Uterus (tissue), 2 donors: ENCODE results near the gene TSPAN18.

Experiments used
- POLR2A ChIP-seq, 2 donors: fragments of 450-650 bp; IDR thresholded peaks; one replicate each; pipeline ENCODE4 v1.6.1; 2016; ENCODE audit warnings: antibody characterized with exemption in 2 of 2, mild to moderate bottlenecking in 1 of 2, moderate library complexity in 1 of 2
- TF ChIP-seq, protein P1 (sequence below), 4 experiments: fragments of 200-600 bp in 2 of 4; fragments of 450-650 bp in 2 of 4; sonication (generic) in 2 of 4; IDR thresholded peaks; one replicate each; pipeline ENCODE4 v1.5.1; 2016 to 2019; ENCODE audit warnings: antibody characterized with exemption in 4 of 4, mild to moderate bottlenecking in 2 of 4, moderate library complexity in 1 of 4

- TF ChIP-seq, protein P1, sequence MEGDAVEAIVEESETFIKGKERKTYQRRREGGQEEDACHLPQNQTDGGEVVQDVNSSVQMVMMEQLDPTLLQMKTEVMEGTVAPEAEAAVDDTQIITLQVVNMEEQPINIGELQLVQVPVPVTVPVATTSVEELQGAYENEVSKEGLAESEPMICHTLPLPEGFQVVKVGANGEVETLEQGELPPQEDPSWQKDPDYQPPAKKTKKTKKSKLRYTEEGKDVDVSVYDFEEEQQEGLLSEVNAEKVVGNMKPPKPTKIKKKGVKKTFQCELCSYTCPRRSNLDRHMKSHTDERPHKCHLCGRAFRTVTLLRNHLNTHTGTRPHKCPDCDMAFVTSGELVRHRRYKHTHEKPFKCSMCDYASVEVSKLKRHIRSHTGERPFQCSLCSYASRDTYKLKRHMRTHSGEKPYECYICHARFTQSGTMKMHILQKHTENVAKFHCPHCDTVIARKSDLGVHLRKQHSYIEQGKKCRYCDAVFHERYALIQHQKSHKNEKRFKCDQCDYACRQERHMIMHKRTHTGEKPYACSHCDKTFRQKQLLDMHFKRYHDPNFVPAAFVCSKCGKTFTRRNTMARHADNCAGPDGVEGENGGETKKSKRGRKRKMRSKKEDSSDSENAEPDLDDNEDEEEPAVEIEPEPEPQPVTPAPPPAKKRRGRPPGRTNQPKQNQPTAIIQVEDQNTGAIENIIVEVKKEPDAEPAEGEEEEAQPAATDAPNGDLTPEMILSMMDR (IDR thresholded peaks at IDR 0.05): no peak
- TF ChIP-seq POLR2A (IDR thresholded peaks at IDR 0.05): no peak
Observed at GRCh38 chr11:44948155-44948554, 221.4 kb downstream of the TSPAN18 start.
